Cerebellar cortex (tissue), 1 donor: ENCODE results near the gene ZFR2.

Experiments
- DNase-seq: peaks from one replicate; pipeline ENCODE4 v3.0.0-alpha.2; 2015; ENCODE audit warnings: low spot score

The ZFR2 gene

DNA sequence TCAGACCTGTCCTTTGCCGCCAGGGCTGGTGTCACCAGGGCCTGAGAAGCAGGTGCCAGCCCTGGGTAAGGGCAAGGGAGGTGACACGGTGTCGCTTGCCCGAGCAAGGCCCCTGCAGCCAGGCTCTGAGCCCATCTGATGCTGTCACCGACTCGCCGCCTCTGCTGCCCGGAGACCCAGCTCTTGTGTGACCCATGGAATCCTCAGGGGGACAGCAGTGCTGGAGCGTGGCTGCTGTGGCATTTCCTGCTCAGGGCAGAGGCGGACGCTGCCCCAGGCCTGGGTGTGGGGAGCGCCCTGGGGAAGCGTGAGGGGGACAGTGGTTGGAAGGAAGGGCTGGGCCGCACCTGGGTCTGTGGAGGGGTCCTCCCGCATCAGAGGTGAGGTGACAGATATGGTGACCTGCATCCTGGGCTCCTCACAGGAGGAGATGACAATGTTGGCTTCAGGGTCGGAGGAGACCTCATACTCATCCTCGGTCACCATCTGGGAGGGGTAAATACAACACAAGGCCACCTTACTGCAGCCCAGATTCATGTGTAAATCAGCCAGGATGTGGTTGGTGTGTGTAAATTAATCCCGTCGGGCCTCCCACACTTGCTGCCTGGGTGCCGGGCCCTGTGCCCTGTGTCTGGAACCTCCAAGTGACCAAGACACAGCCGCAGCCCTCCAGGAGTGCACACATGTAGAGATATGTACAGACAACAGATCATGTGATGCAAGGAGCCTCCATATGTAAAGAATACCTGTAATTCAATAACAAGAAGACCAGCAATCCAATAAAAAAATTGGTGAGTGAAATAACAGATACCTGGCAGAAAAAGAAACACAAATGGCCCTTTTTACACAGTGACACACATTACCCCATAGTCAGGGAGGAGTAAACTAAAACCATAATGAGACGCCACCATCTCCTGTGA, 55.1 kb downstream of the ZFR2 start:
- no peak for DNase-seq

GRCh38 chr19:3810708-3811355, 58.0 kb downstream of the ZFR2 start:
- DNase-seq, result no peak

DNA sequence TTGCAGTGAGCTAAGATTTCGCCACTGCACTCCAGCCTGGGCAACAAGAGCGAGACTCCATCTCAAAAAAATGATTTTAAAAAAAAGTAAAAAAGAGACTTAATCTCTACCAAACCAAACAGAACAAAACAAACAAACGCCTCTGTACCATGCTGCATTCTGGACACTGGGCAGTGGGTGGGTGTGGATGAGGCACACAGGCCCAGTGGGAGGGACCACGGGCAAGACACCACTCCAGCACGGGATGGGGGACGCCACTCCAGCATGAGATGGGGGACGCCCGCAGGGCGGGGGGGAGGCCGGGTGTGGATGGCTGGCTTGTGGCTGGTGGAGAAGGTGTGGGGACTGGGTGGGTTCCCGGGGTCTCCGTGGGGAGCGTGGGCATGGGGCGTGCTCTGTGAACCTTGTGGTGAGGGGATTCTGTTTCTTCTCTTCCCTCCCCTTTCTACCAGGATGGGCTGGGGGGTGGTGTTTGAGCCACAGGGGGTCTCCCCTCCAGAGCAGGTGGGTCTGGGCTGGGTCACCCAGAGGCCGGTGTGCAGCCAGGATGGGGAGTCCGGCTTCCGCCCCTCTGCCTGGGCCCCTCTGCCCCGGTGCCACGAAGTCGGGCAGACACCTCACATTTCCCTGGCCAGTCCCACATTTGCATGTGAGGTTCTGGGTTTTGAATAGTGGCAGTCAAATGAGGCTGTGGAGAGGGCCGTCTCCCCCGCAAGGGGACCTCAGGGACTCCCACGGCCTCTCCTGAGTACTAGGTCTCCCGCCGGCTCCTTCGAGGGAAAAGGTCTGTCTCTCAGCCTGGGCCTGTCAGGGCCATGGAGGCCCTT, 58.7 kb downstream of the ZFR2 start:
- DNase-seq, result no peak

DNA sequence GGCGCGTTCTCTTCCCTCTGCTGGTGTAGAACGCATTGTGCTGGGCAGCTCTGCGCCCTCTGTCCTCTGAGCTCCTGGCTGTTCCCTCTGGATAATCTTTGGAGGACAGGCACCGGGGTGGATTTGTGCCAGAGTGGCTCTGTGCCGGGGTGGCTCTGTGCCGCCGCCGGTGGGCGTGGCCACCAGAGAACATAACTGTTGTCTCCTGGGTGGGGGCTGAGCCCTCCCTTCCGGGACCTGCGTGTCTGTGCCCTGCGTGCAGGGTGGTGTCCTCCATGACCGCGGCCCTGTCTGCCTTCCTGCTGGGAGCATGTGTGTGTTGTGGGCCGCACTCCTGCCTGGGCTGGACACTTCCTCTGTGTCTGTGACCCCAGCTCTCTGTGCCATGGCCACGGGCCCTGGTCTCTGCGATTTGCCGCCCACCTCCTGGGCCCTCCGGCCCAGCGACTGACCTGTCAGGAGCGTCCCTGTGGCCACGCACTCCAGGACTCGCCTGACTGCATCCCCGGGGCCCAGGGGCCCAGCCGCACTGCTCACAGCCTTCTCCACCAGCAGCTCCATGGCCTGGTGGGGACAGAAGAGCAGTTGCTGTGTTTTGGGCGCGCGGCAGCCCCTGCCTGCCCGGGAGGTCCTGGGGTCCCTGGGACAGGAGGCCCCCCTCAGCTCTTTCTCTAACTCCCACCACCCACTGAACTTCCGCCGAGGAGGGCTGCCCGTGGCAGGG, 60.3 kb downstream of the ZFR2 start:
- peak; percentile 25 for DNase-seq

- no peak for DNase-seq
These were observed 61.1 kb downstream of the ZFR2 start for GRCh38 chr19:3807574-3808354.

DNA sequence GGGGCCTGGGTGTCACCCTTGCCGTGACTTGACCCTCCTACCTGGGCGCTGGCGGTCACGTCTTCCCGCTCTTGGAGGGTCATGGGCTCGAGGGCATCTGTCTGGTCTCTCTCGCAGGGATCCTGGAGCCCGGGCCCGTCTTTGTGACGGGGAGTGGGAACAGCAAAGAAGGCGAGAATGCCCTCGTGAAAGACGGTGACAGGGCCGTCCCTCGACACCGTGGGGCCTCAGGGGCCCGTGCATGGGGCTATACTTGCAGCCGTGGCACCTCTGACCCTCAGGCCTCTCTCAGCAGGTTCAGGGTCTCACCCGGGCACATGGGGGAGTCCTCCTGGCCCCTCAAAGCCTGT, 61.7 kb downstream of the ZFR2 start:
- DNase-seq, result no peak

- DNase-seq, result no peak
These were observed 63.0 kb downstream of the ZFR2 start for GRCh38 chr19:3805859-3806258.

GRCh38 chr19:3804429-3804828, 64.4 kb downstream of the ZFR2 start:
- DNase-seq, result no peak

- no peak for DNase-seq
These were observed 64.9 kb downstream of the ZFR2 start for GRCh38 chr19:3803986-3804385.

DNA sequence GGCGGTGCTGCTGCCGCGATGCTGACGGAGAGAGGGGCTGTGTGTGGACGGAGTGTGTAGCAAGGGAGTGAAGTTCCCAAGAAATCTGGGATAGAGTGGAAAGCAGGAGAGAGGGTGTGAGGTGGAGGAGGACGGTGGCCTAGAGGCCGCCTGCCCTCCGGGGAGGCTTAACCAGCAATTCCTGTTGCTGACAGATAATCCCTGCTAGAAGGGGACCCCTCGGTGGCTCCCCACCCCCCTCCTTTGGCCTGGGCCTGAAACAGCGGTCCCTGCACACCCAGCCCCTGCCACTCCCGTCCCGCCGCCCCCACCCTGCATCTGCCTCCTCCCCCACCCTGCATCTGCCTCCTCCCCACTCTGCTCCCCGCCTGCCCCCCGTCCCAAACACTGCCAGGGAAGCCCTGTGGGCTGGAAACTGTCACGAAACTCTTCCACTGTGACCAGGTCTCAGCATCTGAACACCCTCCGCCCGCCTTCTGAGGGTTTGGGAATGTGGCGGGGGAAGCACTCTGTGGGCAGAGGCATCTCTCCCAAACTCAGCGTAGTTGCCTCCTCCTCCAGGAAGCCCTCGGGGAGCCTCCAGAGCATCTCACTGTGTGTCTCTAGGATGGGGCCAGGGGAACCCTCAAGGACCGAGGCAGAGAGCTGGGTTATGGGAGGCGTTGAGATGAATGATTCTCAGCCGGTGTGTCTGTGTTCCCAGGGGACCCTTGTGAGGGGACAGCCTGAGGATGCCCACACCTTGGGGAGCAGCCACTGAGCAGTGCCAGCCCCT, 65.5 kb downstream of the ZFR2 start:
- DNase-seq, result no peak

DNA sequence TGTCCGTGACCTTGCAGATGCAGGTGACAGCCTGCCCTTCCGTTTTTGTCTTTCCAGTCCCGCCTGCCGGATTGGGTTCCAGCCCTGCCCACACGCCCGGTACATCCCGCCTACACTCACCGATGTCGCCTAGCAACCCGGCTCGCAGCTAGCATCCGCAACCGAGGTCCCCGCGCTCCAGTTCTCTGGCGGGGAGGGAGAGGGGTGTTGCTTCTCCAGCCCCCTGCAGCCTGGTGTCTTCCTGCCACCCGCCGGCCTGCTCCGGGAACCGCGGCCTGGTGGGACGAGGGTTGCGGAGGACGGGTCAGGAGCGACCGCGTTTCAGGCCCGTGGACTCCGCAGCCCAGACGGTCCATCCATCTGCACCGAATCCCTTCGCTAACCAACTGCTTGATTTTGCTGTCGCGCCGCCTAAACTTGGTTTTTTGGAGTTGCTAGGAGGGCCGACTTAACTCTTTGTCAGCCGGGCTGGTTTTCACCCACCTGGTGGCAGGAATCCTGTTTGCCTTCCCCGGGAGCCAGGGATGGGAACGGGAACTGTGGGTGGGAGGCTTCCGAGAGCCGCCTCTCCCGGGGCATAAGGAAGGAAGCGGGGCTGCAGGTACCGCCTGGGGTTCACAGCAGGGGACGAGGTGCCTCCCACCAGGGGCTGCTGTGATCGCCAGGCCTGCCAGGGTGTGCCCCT, 67.3 kb downstream of the ZFR2 start:
- DNase-seq, result peak; percentile 66

DNA sequence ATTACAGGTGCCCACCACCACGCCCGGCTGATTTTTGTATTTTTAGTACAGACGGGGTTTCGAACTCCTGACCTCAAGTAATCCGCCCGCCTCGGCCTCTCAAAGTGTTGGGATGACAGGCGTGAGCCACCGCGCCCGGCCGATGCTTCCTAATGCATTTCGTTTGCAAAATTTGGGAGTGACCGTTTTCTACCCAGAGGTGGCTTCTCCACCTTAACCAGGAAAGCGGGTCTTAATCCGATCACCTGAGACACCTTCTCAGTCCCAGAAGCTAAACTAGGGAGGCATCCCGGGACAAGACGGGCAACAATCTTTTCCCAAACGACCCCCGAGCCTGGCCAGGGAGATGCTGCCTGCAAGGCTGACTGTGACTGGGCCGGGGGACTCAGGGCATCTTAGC, 67.8 kb downstream of the ZFR2 start:
- no peak for DNase-seq

DNA sequence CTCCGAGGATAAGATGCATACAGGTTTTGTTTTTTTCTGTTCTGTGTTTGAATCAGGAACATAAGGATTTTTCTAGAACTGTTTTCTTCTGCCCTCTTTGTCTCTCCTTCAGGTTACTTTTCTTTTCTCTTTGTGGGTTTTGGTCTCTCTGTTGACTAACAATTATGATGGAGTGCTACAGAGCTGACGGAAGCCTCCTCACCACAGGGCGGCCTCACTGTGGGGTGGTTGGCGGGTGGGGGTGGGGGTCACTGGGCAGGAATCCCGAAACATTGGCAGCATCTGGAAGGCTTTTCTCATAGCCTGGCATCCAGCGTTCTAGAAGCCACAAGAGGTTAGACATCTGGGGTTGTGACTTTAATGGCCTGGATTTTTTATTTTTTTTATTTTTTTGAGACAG, 70.7 kb downstream of the ZFR2 start:
- DNase-seq, result no peak

- no peak for DNase-seq
These were observed 72.5 kb downstream of the ZFR2 start for GRCh38 chr19:3796358-3796757.

DNA sequence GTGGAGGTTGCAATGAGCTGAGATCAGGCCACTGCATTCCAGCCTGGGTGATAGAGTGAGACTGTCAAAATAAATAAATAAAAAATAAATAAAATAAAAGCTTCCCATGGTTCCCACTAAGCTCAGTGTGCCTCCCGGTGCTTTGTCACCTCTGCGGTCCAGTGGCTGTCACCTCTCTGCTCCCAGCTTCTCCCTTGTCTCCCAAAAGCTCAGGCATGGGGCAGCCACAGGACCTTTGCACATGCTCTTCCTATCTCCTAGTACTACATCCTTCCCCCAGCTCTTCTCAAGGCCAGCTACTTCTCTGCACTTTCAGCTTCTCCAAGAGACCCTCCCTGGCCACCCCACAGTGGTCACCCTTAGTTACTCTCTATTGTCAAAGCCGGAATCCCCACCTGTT, 75.0 kb downstream of the ZFR2 start:
- no peak for DNase-seq

- DNase-seq, result no peak
These were observed 76.7 kb downstream of the ZFR2 start for GRCh38 chr19:3792114-3792513.

GRCh38 chr19:3790941-3791340, 77.9 kb downstream of the ZFR2 start:
- no peak for DNase-seq

DNA sequence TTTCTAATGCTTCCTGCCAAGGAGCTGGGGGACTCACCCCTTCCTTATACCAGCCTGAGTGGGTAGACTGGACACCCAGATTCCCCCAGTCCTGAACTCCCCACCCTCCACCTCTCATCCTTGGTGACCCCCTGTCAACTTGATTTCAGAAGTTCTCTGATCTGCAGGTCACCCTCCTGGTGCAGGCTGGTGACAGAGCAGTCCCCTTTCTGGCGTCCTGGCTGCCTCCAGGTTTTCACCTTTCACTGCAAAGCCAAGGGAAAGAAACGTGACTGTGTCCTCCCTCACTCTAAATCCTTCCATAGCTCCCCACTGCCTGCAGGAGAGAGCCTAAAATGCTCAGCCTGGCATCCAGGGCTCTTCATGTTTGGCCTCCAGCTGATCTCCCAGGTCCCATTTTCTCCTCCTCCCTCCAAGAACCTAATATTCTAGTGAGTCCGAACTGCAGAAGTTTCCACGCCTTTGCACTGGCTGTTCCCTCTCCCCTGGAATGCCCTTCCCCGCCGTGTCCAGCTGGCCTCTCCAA, 78.6 kb downstream of the ZFR2 start:
- no peak for DNase-seq

DNA sequence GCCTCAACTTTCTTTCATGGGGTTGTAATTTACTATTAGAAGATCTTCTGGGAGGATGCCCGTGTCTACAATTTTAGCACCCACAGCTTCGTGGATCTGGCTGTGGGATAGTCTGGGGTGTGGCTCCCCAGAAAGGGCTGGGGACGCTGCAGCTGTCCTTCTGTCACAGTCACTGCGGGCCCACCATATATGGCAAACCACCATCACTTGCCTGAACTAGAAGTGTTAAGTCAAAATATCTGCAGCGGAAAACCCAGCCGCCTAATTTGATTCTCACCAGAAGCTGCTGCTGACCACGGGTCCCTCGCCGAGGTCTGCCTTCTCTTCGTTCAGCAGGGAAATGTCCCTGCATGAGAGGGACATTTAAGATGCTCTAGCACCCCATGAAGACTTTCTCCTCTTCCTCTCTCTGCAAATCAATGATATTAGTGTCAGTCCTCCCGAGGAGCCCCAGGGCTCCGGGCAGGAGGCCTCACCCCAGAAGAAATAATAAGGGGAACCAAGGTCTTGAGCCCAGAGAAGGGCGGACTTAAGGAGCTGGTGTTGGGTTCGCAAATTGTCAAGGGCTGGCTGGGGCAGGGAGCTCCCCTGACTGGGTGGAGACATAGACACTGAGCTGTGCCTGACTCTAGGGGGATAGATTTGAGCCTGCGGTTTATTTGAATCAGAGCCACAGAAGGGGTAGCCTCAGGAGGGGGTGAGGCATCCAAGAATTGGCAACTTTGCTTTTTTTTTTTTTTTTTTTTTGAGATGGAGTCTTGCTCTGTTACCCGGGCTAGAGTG, 79.7 kb downstream of the ZFR2 start:
- no peak for DNase-seq
